ENCODE measurements around the gene ERI3. TPM values are rescaled to one million over a fixed set of nuclear protein-coding genes. Genes with fewer than 3 reads are reported as not detected.

ERI3 gene
- total and polyA plus RNA-seq, 2 of the 4 experiments (the other 2 are of a cell fraction), result 56.6 to 70.9 TPM

DNA sequence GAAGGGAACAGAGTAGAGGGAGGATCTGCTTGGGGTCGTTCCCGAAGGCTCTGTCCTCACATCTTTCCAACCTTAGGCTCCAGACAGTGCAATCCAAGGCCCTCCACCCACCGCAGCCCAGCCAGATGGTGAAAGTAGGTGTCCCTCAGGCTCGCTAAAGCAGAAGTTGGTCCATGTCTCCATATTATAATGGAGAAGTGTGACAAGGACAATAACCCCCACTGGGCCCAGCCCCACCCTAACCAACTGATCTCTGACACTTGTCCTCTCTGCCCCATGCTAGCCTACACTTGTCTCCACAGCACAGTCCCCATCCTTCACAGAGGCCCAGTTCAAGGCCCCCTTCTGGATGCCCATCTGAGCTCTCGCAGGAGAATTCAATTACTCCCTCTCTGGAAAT lies 93.1 kb downstream of the ERI3 start:
- H3K4ac ChIP-seq (ENCODE audit: low read depth, low read length), result no peak overlapping the region
- no peak overlapping the region for H3K4me3 ChIP-seq (ENCODE audit: insufficient read depth, low read depth, low read length)
- no CpG with 5 or more reads among the region's 5 CpGs for WGBS, 2 experiments (ENCODE audit: extremely low coverage in 2 of 2, insufficient read length in 1 of 2)
- no peak overlapping the region for H2BK20ac ChIP-seq (ENCODE audit: low read depth, low read length)
- no peak overlapping the region for H4K5ac ChIP-seq (ENCODE audit: low read depth, low read length)
- no TSS peak for BruUV-seq (replicated peaks)
- no peak overlapping the region for H2AFZ ChIP-seq (replicated peaks; ENCODE audit: low read length, poor library complexity)
- H3K14ac ChIP-seq (replicated peaks; ENCODE audit: low read depth, low read length), result no peak overlapping the region
- H3K56ac ChIP-seq (ENCODE audit: extremely low read depth, insufficient read depth, low read length), result no peak overlapping the region
- H3K18ac ChIP-seq (ENCODE audit: low read depth, low read length), result no peak overlapping the region
- no peaks in the 10 kb centered on the region for H3K4me1 ChIP-seq (ENCODE audit: control insufficient read depth, insufficient read depth, low read length)
- no peak overlapping the region for H3K27ac ChIP-seq (ENCODE audit: insufficient read depth, low read length)
- no peaks in the 10 kb centered on the region for H3K9me3 ChIP-seq (ENCODE audit: control insufficient read depth, insufficient read depth, low read length)
- H3K4me2 ChIP-seq (ENCODE audit: low read depth, low read length), result no peak overlapping the region
- no peak overlapping the region for H2BK15ac ChIP-seq (ENCODE audit: low read depth, low read length)
- no peaks in the 10 kb centered on the region; the same call in 1 of the 2 replicates for H4K20me1 ChIP-seq (ENCODE audit: insufficient read depth, low read length)
- H3K79me1 ChIP-seq (ENCODE audit: low read depth in 1 of 2, low read length in 2 of 2), result 0 out of 4 replicates have a peak, but pooled peaks cover 0 to 3% of the 10 kb centered on the region in 2 experiments
- TF ChIP-seq MAFK (IDR thresholded peaks at IDR 0.05; ENCODE audit: low read depth, low read length), result no peak
- no peak for TF ChIP-seq RAD21 (IDR thresholded peaks at IDR 0.05; ENCODE audit: low read length)
- TF ChIP-seq NFE2L2 (IDR thresholded peaks at IDR 0.05; ENCODE audit: low read depth, low read length), result no peak
- TF ChIP-seq, protein P1, sequence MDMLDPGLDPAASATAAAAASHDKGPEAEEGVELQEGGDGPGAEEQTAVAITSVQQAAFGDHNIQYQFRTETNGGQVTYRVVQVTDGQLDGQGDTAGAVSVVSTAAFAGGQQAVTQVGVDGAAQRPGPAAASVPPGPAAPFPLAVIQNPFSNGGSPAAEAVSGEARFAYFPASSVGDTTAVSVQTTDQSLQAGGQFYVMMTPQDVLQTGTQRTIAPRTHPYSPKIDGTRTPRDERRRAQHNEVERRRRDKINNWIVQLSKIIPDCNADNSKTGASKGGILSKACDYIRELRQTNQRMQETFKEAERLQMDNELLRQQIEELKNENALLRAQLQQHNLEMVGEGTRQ (IDR thresholded peaks at IDR 0.05; ENCODE audit: low read depth, low read length), result no peak
- TF ChIP-seq, protein P2, sequence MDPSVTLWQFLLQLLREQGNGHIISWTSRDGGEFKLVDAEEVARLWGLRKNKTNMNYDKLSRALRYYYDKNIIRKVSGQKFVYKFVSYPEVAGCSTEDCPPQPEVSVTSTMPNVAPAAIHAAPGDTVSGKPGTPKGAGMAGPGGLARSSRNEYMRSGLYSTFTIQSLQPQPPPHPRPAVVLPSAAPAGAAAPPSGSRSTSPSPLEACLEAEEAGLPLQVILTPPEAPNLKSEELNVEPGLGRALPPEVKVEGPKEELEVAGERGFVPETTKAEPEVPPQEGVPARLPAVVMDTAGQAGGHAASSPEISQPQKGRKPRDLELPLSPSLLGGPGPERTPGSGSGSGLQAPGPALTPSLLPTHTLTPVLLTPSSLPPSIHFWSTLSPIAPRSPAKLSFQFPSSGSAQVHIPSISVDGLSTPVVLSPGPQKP (IDR thresholded peaks at IDR 0.05; ENCODE audit: borderline replicate concordance, low read depth, low read length), result no peak
- TF ChIP-seq CEBPB (IDR thresholded peaks at IDR 0.05; ENCODE audit: low read depth, low read length), result no peak
- no peak for TF ChIP-seq BHLHE40 (IDR thresholded peaks at IDR 0.05; ENCODE audit: low read depth, low read length)
- no peak overlapping the region for H2AK5ac ChIP-seq (ENCODE audit: low read depth, low read length)
- in situ Hi-C loops (cut with MboI; ENCODE audit: low sequenced_read_pairs) (no loop called here), dilution Hi-C loops (cut with HindIII; ENCODE audit: low sequenced_read_pairs, unreplicated experiment) (no loop called here), intact Hi-C loops (cut with micrococcal nuclease) (no loop called here)
- ATAC-seq (ENCODE audit: low read depth) (no peak), DNase-seq (no peak)
- H3K23ac ChIP-seq (ENCODE audit: low read depth, low read length), result no peak overlapping the region
- H2BK120ac ChIP-seq (ENCODE audit: low read depth, low read length), result no peak overlapping the region
- CTCF ChIA-PET, result no interaction called here
- H3K27me3 ChIP-seq (ENCODE audit: control insufficient read depth, insufficient read depth, low read length), result no peaks in the 10 kb centered on the region
- peaks cover 7% of the 10 kb centered on the region; the same call in 1 of the 2 replicates for H3K9me1 ChIP-seq (ENCODE audit: insufficient read depth, low read length)
- no peak overlapping the region for H4K91ac ChIP-seq (ENCODE audit: insufficient read depth, low read depth, low read length)
- H3K36me3 ChIP-seq (ENCODE audit: control insufficient read depth, insufficient read depth, low read length), result no peaks in the 10 kb centered on the region; the same call in none of the 2 replicates
- H4K8ac ChIP-seq (ENCODE audit: low read depth in 2 of 2, low read length in 2 of 2), result no peak overlapping the region
- POLR2A ChIA-PET (ENCODE audit: unreplicated experiment), result no interaction called here
- H2BK5ac ChIP-seq (ENCODE audit: low read depth, low read length, poor library complexity, severe bottlenecking), result no peak overlapping the region
- H3K9ac ChIP-seq (ENCODE audit: low read depth, low read length), result no peak overlapping the region
- no peak overlapping the region for H2AK9ac ChIP-seq (replicated peaks; ENCODE audit: low read depth, low read length, poor library complexity)

All from IMR-90 (cell line).